ENCODE measurements around the gene AMDHD2. TPM values are rescaled to one million over a fixed set of nuclear protein-coding genes. Genes with fewer than 3 reads are reported as not detected.

The AMDHD2 gene
- total RNA-seq, 6 experiments from 2014 or later = 15.6 to 19.3 (median 18.6) TPM

GRCh38 chr16:2505695-2506094 is 14.5 kb upstream of the AMDHD2 start:
- Mint-ChIP-seq H3K4me3 (no peak overlapping the region), H3K36me3 (ENCODE audit: low read depth) (no peaks in the 10 kb centered on the region), H3K9me3 (no peaks in the 10 kb centered on the region), H3K4me1 (ENCODE audit: low read depth) (peaks cover 5% of the 10 kb centered on the region; the same call in 1 of the 2 replicates), H3K27me3 (ENCODE audit: insufficient read depth) (no peaks in the 10 kb centered on the region), H3K27ac (no peak overlapping the region)
- no peak for DNase-seq
- no peak for TF ChIP-seq CTCF (IDR thresholded peaks at IDR 0.05)

- Mint-ChIP-seq H3K27ac (no peak overlapping the region), H3K4me1 (ENCODE audit: low read depth) (peaks cover 18% of the 10 kb centered on the region), H3K27me3 (ENCODE audit: insufficient read depth) (no peaks in the 10 kb centered on the region), H3K9me3 (no peaks in the 10 kb centered on the region), H3K4me3 (no peak overlapping the region), H3K36me3 (ENCODE audit: low read depth) (no peaks in the 10 kb centered on the region)
- no peak for TF ChIP-seq CTCF (IDR thresholded peaks at IDR 0.05)
- DNase-seq = no peak
Measured at GRCh38 chr16:2507052-2507659, 13.0 kb upstream of the AMDHD2 start.

- H3K27me3 Mint-ChIP-seq (ENCODE audit: insufficient read depth) = no peaks in the 10 kb centered on the region
- no peaks in the 10 kb centered on the region for H3K36me3 Mint-ChIP-seq (ENCODE audit: low read depth)
- no peak overlapping the region for H3K27ac Mint-ChIP-seq
- no peak for DNase-seq
- no peaks in the 10 kb centered on the region for H3K9me3 Mint-ChIP-seq
- no peak overlapping the region for H3K4me3 Mint-ChIP-seq
- H3K4me1 Mint-ChIP-seq (ENCODE audit: low read depth) = peaks cover 21% of the 10 kb centered on the region
- TF ChIP-seq CTCF (IDR thresholded peaks at IDR 0.05) = no peak
Measured at GRCh38 chr16:2507665-2508064, 12.5 kb upstream of the AMDHD2 start.

- peaks cover 22% of the 10 kb centered on the region for H3K4me1 Mint-ChIP-seq (ENCODE audit: low read depth)
- H3K36me3 Mint-ChIP-seq (ENCODE audit: low read depth) = no peaks in the 10 kb centered on the region
- peak; percentile 16; the same call in 1 of the 2 replicates for TF ChIP-seq CTCF (IDR thresholded peaks at IDR 0.05)
- H3K27ac Mint-ChIP-seq = no peak overlapping the region
- no peak for DNase-seq
- H3K9me3 Mint-ChIP-seq = no peaks in the 10 kb centered on the region
- no peak overlapping the region for H3K4me3 Mint-ChIP-seq
- no peaks in the 10 kb centered on the region for H3K27me3 Mint-ChIP-seq (ENCODE audit: insufficient read depth)
Measured at GRCh38 chr16:2508722-2509400, 11.3 kb upstream of the AMDHD2 start.

GRCh38 chr16:2511128-2511800 is 8.9 kb upstream of the AMDHD2 start:
- Mint-ChIP-seq H3K4me3 (peak overlapping the region; percentile 65), H3K36me3 (ENCODE audit: low read depth) (peaks cover 14% of the 10 kb centered on the region), H3K4me1 (ENCODE audit: low read depth) (peaks cover 35% of the 10 kb centered on the region)

More at GRCh38 chr16:2511128-2511800, 8.9 kb upstream of the AMDHD2 start:
- DNase-seq = no peak
- Mint-ChIP-seq H3K27ac (peak overlapping the region; percentile 68), H3K27me3 (ENCODE audit: insufficient read depth) (peaks cover 6% of the 10 kb centered on the region), H3K9me3 (no peaks in the 10 kb centered on the region)
- TF ChIP-seq CTCF (IDR thresholded peaks at IDR 0.05) = no peak
